ENCODE measurements around the gene KIF26B.

GRCh38 chr1:245750261-245750660 lies 595.5 kb downstream of the KIF26B start:
- TF ChIP-seq ZNF274 (IDR thresholded peaks at IDR 0.05; ENCODE audit: low read depth, low read length), result no peak
- no peak for TF ChIP-seq YY1 (IDR thresholded peaks at IDR 0.05; ENCODE audit: insufficient read depth, insufficient read length)

All from NT2/D1 (cell line).